ENCODE measurements around the gene MTRR.
A peak's percentile ranks its signal among the peaks of the same experiment; 100 is the strongest.

The MTRR gene

DNA sequence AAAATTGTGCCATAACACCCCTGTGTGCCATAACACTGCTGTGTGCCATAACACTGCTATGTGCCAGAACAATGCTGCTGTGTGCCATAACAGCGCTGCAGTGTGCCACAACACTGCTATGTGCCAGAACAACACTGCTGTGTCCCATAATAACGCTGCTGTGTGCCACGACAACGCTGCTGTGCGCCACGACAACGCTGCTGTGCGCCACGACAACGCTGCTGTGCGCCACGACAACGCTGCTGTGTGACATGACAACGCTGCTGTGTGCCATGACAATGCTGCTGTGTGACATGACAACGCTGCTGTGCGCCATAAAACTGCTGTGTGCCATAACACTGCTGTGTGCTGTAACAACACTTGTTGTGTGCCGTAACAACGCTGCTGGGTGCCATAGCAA, 44.0 kb upstream of the MTRR start (continued):
- TF ChIP-seq TSHZ1 (tag by site-specific recombination; IDR thresholded peaks at IDR 0.05; ENCODE audit: borderline replicate concordance) (no peak), SCRT1 (tag by site-specific recombination; IDR thresholded peaks at IDR 0.05; ENCODE audit: borderline replicate concordance) (no peak), ZNF677 (tag by site-specific recombination; IDR thresholded peaks at IDR 0.05) (no peak), KLF16 (tag by site-specific recombination; IDR thresholded peaks at IDR 0.05) (no peak), ZNF600 (tag by site-specific recombination; IDR thresholded peaks at IDR 0.05) (peak; percentile 97), ZNF184 (tag by site-specific recombination; IDR thresholded peaks at IDR 0.05) (no peak)

- TF ChIP-seq ZNF433 (tag by site-specific recombination; IDR thresholded peaks at IDR 0.05; ENCODE audit: low read depth) (no peak), ZNF398 (tag by site-specific recombination; IDR thresholded peaks at IDR 0.05) (no peak), ZNF548 (tag by site-specific recombination; IDR thresholded peaks at IDR 0.05) (no peak), IKZF3 (tag by site-specific recombination; IDR thresholded peaks at IDR 0.05) (no peak), ZNF555 (tag by site-specific recombination; conservative IDR thresholded peaks at IDR 0.05) (no peak), ZNF654 (tag by site-specific recombination; IDR thresholded peaks at IDR 0.05; ENCODE audit: low read depth) (no peak), ZBTB48 (tag by site-specific recombination; IDR thresholded peaks at IDR 0.05) (no peak), SCRT1 (tag by site-specific recombination; IDR thresholded peaks at IDR 0.05; ENCODE audit: borderline replicate concordance) (no peak), ZNF501 (tag by site-specific recombination; IDR thresholded peaks at IDR 0.05) (no peak), MYNN (tag by site-specific recombination; IDR thresholded peaks at IDR 0.05; ENCODE audit: borderline replicate concordance) (no peak), ZNF366 (tag by site-specific recombination; conservative IDR thresholded peaks at IDR 0.05) (no peak), ZNF394 (tag by site-specific recombination; IDR thresholded peaks at IDR 0.05; ENCODE audit: borderline replicate concordance) (no peak), ZNF530 (tag by site-specific recombination; IDR thresholded peaks at IDR 0.05; ENCODE audit: low read depth) (no peak), ZNF596 (tag by site-specific recombination; IDR thresholded peaks at IDR 0.05) (no peak), GFI1B (tag by site-specific recombination; IDR thresholded peaks at IDR 0.05) (no peak)
- TF ChIP-seq, protein P1, sequence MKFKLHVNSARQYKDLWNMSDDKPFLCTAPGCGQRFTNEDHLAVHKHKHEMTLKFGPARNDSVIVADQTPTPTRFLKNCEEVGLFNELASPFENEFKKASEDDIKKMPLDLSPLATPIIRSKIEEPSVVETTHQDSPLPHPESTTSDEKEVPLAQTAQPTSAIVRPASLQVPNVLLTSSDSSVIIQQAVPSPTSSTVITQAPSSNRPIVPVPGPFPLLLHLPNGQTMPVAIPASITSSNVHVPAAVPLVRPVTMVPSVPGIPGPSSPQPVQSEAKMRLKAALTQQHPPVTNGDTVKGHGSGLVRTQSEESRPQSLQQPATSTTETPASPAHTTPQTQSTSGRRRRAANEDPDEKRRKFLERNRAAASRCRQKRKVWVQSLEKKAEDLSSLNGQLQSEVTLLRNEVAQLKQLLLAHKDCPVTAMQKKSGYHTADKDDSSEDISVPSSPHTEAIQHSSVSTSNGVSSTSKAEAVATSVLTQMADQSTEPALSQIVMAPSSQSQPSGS (tag by site-specific recombination; IDR thresholded peaks at IDR 0.05; ENCODE audit: low read depth), result no peak
- TF ChIP-seq, protein P2, sequence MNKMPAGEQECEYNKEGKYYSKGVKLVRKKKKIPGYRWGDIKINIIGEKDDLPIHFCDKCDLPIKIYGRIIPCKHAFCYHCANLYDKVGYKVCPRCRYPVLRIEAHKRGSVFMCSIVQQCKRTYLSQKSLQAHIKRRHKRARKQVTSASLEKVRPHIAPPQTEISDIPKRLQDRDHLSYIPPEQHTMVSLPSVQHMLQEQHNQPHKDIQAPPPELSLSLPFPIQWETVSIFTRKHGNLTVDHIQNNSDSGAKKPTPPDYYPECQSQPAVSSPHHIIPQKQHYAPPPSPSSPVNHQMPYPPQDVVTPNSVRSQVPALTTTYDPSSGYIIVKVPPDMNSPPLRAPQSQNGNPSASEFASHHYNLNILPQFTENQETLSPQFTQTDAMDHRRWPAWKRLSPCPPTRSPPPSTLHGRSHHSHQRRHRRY (tag by site-specific recombination; IDR thresholded peaks at IDR 0.05), result no peak
- TF ChIP-seq, protein P3, sequence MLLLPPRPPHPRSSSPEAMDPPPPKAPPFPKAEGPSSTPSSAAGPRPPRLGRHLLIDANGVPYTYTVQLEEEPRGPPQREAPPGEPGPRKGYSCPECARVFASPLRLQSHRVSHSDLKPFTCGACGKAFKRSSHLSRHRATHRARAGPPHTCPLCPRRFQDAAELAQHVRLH (tag by site-specific recombination; IDR thresholded peaks at IDR 0.05), result no peak
- no peak overlapping the region for H3K4me3 ChIP-seq (ENCODE audit: low read depth, low read length)
- POLR2A ChIA-PET, result no interaction called here
- H3K27ac ChIP-seq (ENCODE audit: extremely low read depth, low read depth, low read length), result no peak overlapping the region
- CTCF ChIA-PET, result interaction anchor here (0.5 kb wide), 1 partner anchor 889 kb away, joined by 3 read pairs; no protein-coding TSS in a partner anchor
- no peaks in the 10 kb centered on the region for H3K4me1 ChIP-seq (ENCODE audit: control insufficient read depth, insufficient read depth, low read length)
- H3K9me3 ChIP-seq (ENCODE audit: control insufficient read depth, insufficient read depth, low read depth, low read length), result no peaks in the 10 kb centered on the region
- no peaks in the 10 kb centered on the region for H3K36me3 ChIP-seq (ENCODE audit: control insufficient read depth in 2 of 2, insufficient read depth in 1 of 2, low read length in 2 of 2)
Measured at GRCh38 chr5:7825630-7826029, 43.3 kb upstream of the MTRR start.

Measured in HEK293 (cell line).